ENCODE results near the gene WASF2.

GRCh38 chr1:27483659-27484058 lies 6.3 kb downstream of the WASF2 start:
- no peak for TF ChIP-seq CTCF (conservative IDR thresholded peaks at IDR 0.05 in 1 of 2, IDR thresholded peaks at IDR 0.05 in 1 of 2; ENCODE audit: low read depth in 1 of 2, low read length in 2 of 2)
- no peak for TF ChIP-seq EZH2 (IDR thresholded peaks at IDR 0.05; ENCODE audit: low read length, missing control alignments)
